ENCODE measurements around the gene CENPP.

GRCh38 chr9:92493749-92494387 is 168.1 kb downstream of the CENPP start:
- TF ChIP-seq POLR2A (IDR thresholded peaks at IDR 0.05) (no peak), CTCF (IDR thresholded peaks at IDR 0.05) (no peak), POLR2AphosphoS5 (IDR thresholded peaks at IDR 0.05) (no peak), EP300 (IDR thresholded peaks at IDR 0.05) (no peak)

Data from gastroesophageal sphincter (tissue), 3 donors.